Activated naive CD4-positive, alpha-beta T cell treated with anti-CD3 and anti-CD28 coated beads for 36 hours (primary cell): ENCODE measurements around the gene MC3R. TPM values are rescaled to one million over a fixed set of nuclear protein-coding genes. Genes with fewer than 3 reads are reported as not detected.
"Not testable (repeated sequence)": the region's sequence is repeated elsewhere in the genome, so short reads cannot be mapped to it uniquely, and the experiment has no call there.

Experiments used
- CTCF ChIA-PET: fragments of 350-600 bp; sonication (Branson Sonifier 250); formaldehyde crosslinking; loops from one replicate; lab custom pipeline; 2021; ENCODE audit warnings: antibody characterized with exemption; lab: Charles Lee
- DNase-seq: peaks from one replicate; pipeline ENCODE4 v3.0.0-alpha.2; 2020
- H3K27ac Mint-ChIP-seq: one replicate; pipeline ENCODE4 v1.8.0; 2021; ENCODE audit warnings: mild to moderate bottlenecking, mixed read lengths
- H3K27me3 Mint-ChIP-seq: one replicate; pipeline ENCODE4 v1.8.0; 2021; ENCODE audit warnings: low read depth, mixed read lengths
- H3K36me3 Mint-ChIP-seq: one replicate; pipeline ENCODE4 v1.8.0; 2021; ENCODE audit warnings: low read depth, mixed read lengths
- H3K4me1 Mint-ChIP-seq: one replicate; pipeline ENCODE4 v1.8.0; 2021; ENCODE audit warnings: low read depth, mixed read lengths
- H3K4me3 Mint-ChIP-seq: one replicate; pipeline ENCODE4 v1.8.0; 2021; ENCODE audit warnings: mild to moderate bottlenecking, moderate library complexity, mixed read lengths
- H3K9me3 Mint-ChIP-seq: one replicate; pipeline ENCODE4 v1.8.0; 2021; ENCODE audit warnings: mixed read lengths
- intact Hi-C: fragments of 100-400 bp; cut with micrococcal nuclease; formaldehyde crosslinking; loops from one replicate; pipeline ENCODE4 v1.15.1; 2023
- total RNA-seq, 2 experiments: library from RNA; stranded (reverse); gene quantifications; one replicate each; pipeline ENCODE4 v1.2.3, GENCODE V29; 2021

The MC3R gene
- total RNA-seq, 2 experiments from 2014 or later: not detected

DNA sequence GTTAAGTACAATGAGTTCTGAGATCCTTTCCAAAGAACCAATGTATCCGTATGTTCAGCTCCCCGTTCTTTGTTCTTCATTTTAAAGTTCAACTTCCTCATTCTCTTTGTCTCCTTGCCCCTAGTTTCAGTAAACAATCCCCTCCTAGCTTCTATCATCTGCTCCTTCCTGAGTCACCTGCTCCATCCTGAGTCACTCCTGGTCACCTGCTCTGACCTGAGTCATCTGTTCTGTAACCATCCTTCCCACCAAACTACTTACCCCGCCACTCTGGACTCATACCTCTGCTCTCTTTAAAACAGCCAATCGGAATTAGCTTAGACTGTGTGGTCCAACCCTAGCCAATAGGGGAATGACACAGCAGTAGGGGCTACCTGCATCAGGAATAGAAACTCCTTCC is 27.3 kb upstream of the MC3R start:
- DNase-seq, H3K4me3 Mint-ChIP-seq, H3K36me3 Mint-ChIP-seq, H3K27ac Mint-ChIP-seq, intact Hi-C loops, H3K4me1 Mint-ChIP-seq, H3K9me3 Mint-ChIP-seq, CTCF ChIA-PET: not testable (repeated sequence)
- H3K27me3 Mint-ChIP-seq: peaks cover 12% of the 10 kb centered on the region

DNA sequence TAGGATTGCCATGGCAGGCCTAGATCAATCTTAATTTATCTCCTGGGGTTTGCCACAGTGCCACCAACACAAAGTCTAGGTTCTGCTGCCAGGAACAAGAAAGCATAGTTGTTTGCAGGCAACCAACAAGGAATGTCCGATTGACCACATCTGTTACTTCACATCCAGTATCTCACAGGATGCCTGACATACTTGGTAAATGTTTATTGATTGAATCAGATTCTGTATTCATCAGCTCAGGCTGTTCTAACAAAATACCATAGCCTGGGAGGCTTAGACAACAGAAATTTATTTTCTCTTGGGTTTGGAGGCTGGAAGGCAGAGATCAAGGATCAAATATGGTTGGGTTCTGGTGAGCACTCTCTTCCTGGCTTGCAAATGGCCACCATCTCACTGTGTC is 26.3 kb upstream of the MC3R start:
- H3K4me1 Mint-ChIP-seq: no peaks in the 10 kb centered on the region
- no peak overlapping the region for H3K27ac Mint-ChIP-seq
- intact Hi-C loops: no loop called here
- H3K9me3 Mint-ChIP-seq: peaks cover 8% of the 10 kb centered on the region
- H3K27me3 Mint-ChIP-seq: peaks cover 10% of the 10 kb centered on the region
- no peak for DNase-seq
- CTCF ChIA-PET: no interaction called here
- no peak overlapping the region for H3K4me3 Mint-ChIP-seq
- no peaks in the 10 kb centered on the region for H3K36me3 Mint-ChIP-seq

- Mint-ChIP-seq H3K4me3 (no peak overlapping the region), H3K27ac (no peak overlapping the region), H3K9me3 (peaks cover 7% of the 10 kb centered on the region), H3K36me3 (no peaks in the 10 kb centered on the region), H3K4me1 (no peaks in the 10 kb centered on the region), H3K27me3 (peaks cover 8% of the 10 kb centered on the region)
- DNase-seq: no peak
- CTCF ChIA-PET: no interaction called here
- intact Hi-C loops: no loop called here
These were observed 25.6 kb upstream of the MC3R start for GRCh38 chr20:56222945-56223344.

GRCh38 chr20:56223352-56223751 is 25.2 kb upstream of the MC3R start:
- Mint-ChIP-seq H3K36me3 (no peaks in the 10 kb centered on the region), H3K4me1 (no peaks in the 10 kb centered on the region), H3K27me3 (peaks cover 8% of the 10 kb centered on the region), H3K27ac (no peak overlapping the region), H3K9me3 (peaks cover 7% of the 10 kb centered on the region), H3K4me3 (no peak overlapping the region)
- CTCF ChIA-PET: no interaction called here
- DNase-seq: no peak
- intact Hi-C loops: no loop called here

- H3K9me3 Mint-ChIP-seq: no peaks in the 10 kb centered on the region
- H3K27me3 Mint-ChIP-seq: peaks cover 7% of the 10 kb centered on the region
- intact Hi-C loops: no loop called here
- H3K36me3 Mint-ChIP-seq: no peaks in the 10 kb centered on the region
- no peak overlapping the region for H3K27ac Mint-ChIP-seq
- no peak for DNase-seq
- CTCF ChIA-PET: no interaction called here
- no peak overlapping the region for H3K4me3 Mint-ChIP-seq
- H3K4me1 Mint-ChIP-seq: no peaks in the 10 kb centered on the region
These were observed 20.5 kb upstream of the MC3R start for GRCh38 chr20:56228021-56228420.

GRCh38 chr20:56229812-56230211 is 18.7 kb upstream of the MC3R start:
- H3K27me3 Mint-ChIP-seq: peaks cover 2% of the 10 kb centered on the region
- H3K27ac Mint-ChIP-seq: no peak overlapping the region
- DNase-seq: no peak
- CTCF ChIA-PET: no interaction called here
- no peaks in the 10 kb centered on the region for H3K4me1 Mint-ChIP-seq
- no peak overlapping the region for H3K4me3 Mint-ChIP-seq
- H3K9me3 Mint-ChIP-seq: peaks cover 12% of the 10 kb centered on the region
- intact Hi-C loops: no loop called here
- no peaks in the 10 kb centered on the region for H3K36me3 Mint-ChIP-seq

- Mint-ChIP-seq H3K27me3 (peaks cover 10% of the 10 kb centered on the region), H3K4me1 (no peaks in the 10 kb centered on the region), H3K36me3 (no peaks in the 10 kb centered on the region), H3K4me3 (no peak overlapping the region), H3K9me3 (peaks cover 18% of the 10 kb centered on the region), H3K27ac (no peak overlapping the region)
- intact Hi-C loops: no loop called here
- DNase-seq: no peak
- CTCF ChIA-PET: interaction anchor here (1.1 kb wide), 1 partner anchor 16 kb away, joined by 3 read pairs; no protein-coding TSS in a partner anchor
These were observed 14.4 kb upstream of the MC3R start for GRCh38 chr20:56234110-56234509.

DNA sequence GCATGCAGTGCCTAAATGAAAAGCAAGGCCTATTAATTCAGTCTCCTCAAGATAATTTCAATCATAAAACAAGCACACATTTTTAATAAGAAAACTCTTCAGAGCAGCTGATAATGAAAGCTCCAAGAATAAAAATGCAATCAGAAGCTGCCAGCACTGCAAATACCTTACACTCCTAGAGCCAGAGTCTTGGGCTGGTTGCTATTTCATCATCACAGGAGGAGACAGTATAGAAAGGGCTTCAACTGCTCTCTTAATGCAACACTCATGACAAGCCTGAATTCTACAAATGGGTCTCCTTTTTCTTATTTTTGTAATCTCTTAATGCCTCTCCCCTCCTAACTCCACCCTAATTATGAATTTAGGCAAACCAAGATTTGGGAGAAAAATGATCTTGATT is 11.2 kb upstream of the MC3R start:
- intact Hi-C loops: no loop called here
- H3K9me3 Mint-ChIP-seq: peaks cover 22% of the 10 kb centered on the region

DNA sequence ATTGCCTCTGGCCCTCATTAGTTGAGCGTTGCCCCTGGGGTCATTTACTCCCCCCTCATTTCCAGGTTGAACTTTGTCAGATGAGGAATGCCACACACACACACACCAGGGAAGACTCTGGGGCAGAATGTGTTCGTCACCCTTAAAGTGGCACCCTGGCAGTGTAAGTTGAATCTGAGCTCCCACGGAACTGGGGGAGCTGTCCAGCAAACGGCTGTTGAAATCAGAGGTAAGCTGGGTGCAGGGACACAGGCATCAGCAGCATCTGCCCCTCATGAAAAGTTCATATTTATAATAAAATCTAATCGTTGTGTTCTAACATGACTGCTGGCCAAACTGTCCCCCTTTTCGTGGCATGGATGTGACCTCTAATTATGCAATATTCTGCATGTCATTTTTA is 4.3 kb upstream of the MC3R start:
- CTCF ChIA-PET: no interaction called here
- H3K9me3 Mint-ChIP-seq: peaks cover 3% of the 10 kb centered on the region
- intact Hi-C loops: no loop called here
- no peak for DNase-seq
- no peak overlapping the region for H3K4me3 Mint-ChIP-seq
- no peak overlapping the region for H3K27ac Mint-ChIP-seq
- no peaks in the 10 kb centered on the region for H3K4me1 Mint-ChIP-seq
- peaks cover 33% of the 10 kb centered on the region for H3K27me3 Mint-ChIP-seq
- no peaks in the 10 kb centered on the region for H3K36me3 Mint-ChIP-seq

More for the DNA sequence above, 11.2 kb upstream of the MC3R start:
- H3K4me3 Mint-ChIP-seq: no peak overlapping the region
- CTCF ChIA-PET: no interaction called here
- no peaks in the 10 kb centered on the region for H3K4me1 Mint-ChIP-seq
- no peak overlapping the region for H3K27ac Mint-ChIP-seq
- peaks cover 15% of the 10 kb centered on the region for H3K27me3 Mint-ChIP-seq
- no peak for DNase-seq
- no peaks in the 10 kb centered on the region for H3K36me3 Mint-ChIP-seq

- Mint-ChIP-seq H3K4me1 (no peaks in the 10 kb centered on the region), H3K27ac (no peak overlapping the region), H3K27me3 (peaks cover 39% of the 10 kb centered on the region), H3K9me3 (no peaks in the 10 kb centered on the region), H3K36me3 (no peaks in the 10 kb centered on the region), H3K4me3 (no peak overlapping the region)
- CTCF ChIA-PET: no interaction called here
- intact Hi-C loops: loop anchor here (5.0 kb wide), 2 partner anchors 332 to 1263 kb away; no protein-coding TSS in a partner anchor
- no peak for DNase-seq
These were observed 2.8 kb upstream of the MC3R start for GRCh38 chr20:56245761-56246160.

GRCh38 chr20:56249244-56249955 is 868 bp downstream of the MC3R start:
- intact Hi-C loops: loop anchor here (2.0 to 5.0 kb wide), 3 partner anchors 328 to 1569 kb away; no protein-coding TSS in a partner anchor
- Mint-ChIP-seq H3K4me3 (no peak overlapping the region), H3K9me3 (no peaks in the 10 kb centered on the region), H3K36me3 (no peaks in the 10 kb centered on the region), H3K27ac (no peak overlapping the region), H3K27me3 (peaks cover 43% of the 10 kb centered on the region), H3K4me1 (no peaks in the 10 kb centered on the region)
- CTCF ChIA-PET: interaction anchor here (0.6 kb wide), 1 partner anchor 15 kb away, joined by 3 read pairs; no protein-coding TSS in a partner anchor
- DNase-seq: peak; percentile 52

DNA sequence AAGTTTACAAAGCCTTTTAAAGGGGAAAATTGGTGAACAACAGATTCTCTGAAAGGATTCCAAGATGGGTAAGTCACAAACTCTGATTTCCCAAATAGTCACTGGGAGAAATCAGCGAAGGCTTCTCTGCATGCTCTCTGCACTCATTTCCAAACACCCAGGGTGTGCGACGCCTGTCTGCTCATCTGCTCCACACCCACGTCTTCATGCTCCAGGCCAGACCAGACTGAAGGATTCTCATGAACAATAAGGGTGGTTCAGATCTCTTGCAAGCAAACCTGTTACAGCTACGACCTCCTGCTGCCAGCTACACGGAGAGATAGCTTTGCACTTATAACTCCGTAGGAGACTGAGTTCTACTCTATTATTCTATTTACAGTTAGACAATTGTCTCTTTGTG is 1.4 kb downstream of the MC3R start:
- no peak overlapping the region for H3K4me3 Mint-ChIP-seq
- no peak for DNase-seq
- no peaks in the 10 kb centered on the region for H3K36me3 Mint-ChIP-seq
- H3K27me3 Mint-ChIP-seq: peaks cover 43% of the 10 kb centered on the region
- CTCF ChIA-PET: interaction anchor here (0.6 kb wide), 1 partner anchor 16 kb away, joined by 3 read pairs; no protein-coding TSS in a partner anchor
- H3K9me3 Mint-ChIP-seq: no peaks in the 10 kb centered on the region
- H3K27ac Mint-ChIP-seq: no peak overlapping the region
- intact Hi-C loops: loop anchor here (2.0 to 5.0 kb wide), 3 partner anchors 327 to 1569 kb away; no protein-coding TSS in a partner anchor
- H3K4me1 Mint-ChIP-seq: no peaks in the 10 kb centered on the region

DNA sequence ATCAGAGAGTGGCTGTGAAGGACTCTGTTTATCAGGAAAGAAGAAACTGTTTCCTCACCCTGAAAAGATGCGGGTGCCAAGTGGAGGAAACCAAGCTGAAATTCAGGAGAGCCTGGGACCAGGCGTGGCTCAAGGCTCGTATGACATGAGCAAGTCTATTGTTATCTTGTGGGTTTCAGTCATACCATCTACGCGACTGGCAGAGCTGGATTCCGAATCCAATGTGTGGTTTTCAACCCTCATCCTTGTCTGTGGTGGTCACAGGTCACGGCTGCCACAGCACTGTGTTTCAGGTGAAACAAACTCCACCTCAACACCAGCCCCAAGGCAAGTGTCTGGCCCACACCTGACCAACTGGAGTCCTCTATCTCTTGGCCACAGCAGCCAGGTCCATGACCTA is 9.1 kb downstream of the MC3R start:
- H3K27ac Mint-ChIP-seq: no peak overlapping the region
- H3K9me3 Mint-ChIP-seq: no peaks in the 10 kb centered on the region
- intact Hi-C loops: no loop called here
- no peaks in the 10 kb centered on the region for H3K4me1 Mint-ChIP-seq
- H3K36me3 Mint-ChIP-seq: no peaks in the 10 kb centered on the region
- CTCF ChIA-PET: interaction anchor here (0.7 to 1.9 kb wide), 2 partner anchors 10 to 107 kb away, joined by 3 to 7 read pairs; partner anchors contain the start of gene MC3R
- peaks cover 2% of the 10 kb centered on the region for H3K27me3 Mint-ChIP-seq
- no peak overlapping the region for H3K4me3 Mint-ChIP-seq
- no peak for DNase-seq
